Measurements from ENCODE around the gene TTC28. TPM values are rescaled to one million over a fixed set of nuclear protein-coding genes. Genes with fewer than 3 reads are reported as not detected.
"Not testable (repeated sequence)": the region's sequence is repeated elsewhere in the genome, so short reads cannot be mapped to it uniquely, and the experiment has no call there.

TTC28 gene
- 1 to 10 TPM; 4.2 to 5.4 TPM for total RNA-seq

GRCh38 chr22:28679611-28680287, at the start of gene TTC28:
Gene TTC28, minus strand, starts transcription at chr22:28679840. Its CDS starts 117 bp downstream, at chr22:28679723.
- H3K9me3 Mint-ChIP-seq; H3K27ac Mint-ChIP-seq; H3K36me3 Mint-ChIP-seq (ENCODE audit: insufficient read depth in 2 of 2); ATAC-seq (replicated peaks in 1 of 2): not testable (repeated sequence)
- H3K4me3 Mint-ChIP-seq: peak within 1 kb of the TSS; percentile 82 to 93
- DNase-seq: peak; percentile 34 to 38
- H3K27me3 Mint-ChIP-seq (ENCODE audit: low read depth): peaks cover 52% of the 10 kb centered on the region
- H3K4me1 Mint-ChIP-seq (ENCODE audit: low read depth): peaks cover 19% of the 10 kb centered on the region

DNA sequence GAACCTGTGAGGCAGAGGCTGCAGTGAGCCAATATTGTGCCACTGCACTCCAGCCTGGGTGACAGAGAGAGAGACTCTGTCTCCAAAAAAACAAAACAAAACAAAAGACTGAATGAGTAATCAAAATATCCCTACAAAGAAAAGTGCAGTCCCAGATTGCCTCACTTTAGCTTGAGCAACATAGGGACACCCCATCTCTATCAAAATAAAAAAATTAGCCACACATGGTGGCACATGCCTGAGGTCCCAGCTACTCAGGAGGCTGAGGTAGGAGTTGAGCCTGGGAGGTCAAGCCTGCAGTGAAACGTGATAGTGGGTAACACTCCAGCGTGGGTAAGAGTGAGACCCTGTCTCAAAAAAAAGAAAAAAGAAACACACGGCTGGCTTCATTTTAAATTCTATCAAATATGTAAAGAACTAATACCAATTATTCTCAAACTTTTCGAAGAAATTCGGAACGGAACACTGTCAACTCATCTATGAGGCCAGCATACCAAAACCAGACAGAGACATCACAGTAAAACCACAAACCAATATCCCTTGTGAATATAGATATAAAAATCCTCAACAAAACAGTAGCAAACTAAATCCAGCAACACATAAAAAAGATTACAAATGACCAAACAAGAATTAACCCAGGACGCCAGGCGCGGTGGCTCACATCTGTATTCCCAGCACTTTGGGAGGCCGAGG, 49.1 kb upstream of the TTC28 start:
- ATAC-seq (replicated peaks in 1 of 2) (no peak), DNase-seq (no peak)
- H3K4me1 Mint-ChIP-seq (ENCODE audit: low read depth): no peaks in the 10 kb centered on the region
- peaks cover 3 to 14% of the 10 kb centered on the region in 2 donors for H3K36me3 Mint-ChIP-seq (ENCODE audit: insufficient read depth in 2 of 2)
- no peaks in the 10 kb centered on the region for H3K9me3 Mint-ChIP-seq
- H3K27ac Mint-ChIP-seq: no peak overlapping the region
- no peak overlapping the region for H3K4me3 Mint-ChIP-seq
- H3K27me3 Mint-ChIP-seq (ENCODE audit: low read depth): no peaks in the 10 kb centered on the region

GRCh38 chr22:28728002-28728401, 48.4 kb upstream of the TTC28 start:
- ATAC-seq (replicated peaks in 1 of 2) (no peak), DNase-seq (no peak)
- Mint-ChIP-seq H3K4me3 (no peak overlapping the region), H3K36me3 (ENCODE audit: insufficient read depth in 2 of 2) (peaks cover 0 to 17% of the 10 kb centered on the region in 2 donors), H3K9me3 (no peaks in the 10 kb centered on the region), H3K27ac (peak overlapping the region; percentile 69), H3K27me3 (ENCODE audit: low read depth) (no peaks in the 10 kb centered on the region), H3K4me1 (ENCODE audit: low read depth) (no peaks in the 10 kb centered on the region)

DNA sequence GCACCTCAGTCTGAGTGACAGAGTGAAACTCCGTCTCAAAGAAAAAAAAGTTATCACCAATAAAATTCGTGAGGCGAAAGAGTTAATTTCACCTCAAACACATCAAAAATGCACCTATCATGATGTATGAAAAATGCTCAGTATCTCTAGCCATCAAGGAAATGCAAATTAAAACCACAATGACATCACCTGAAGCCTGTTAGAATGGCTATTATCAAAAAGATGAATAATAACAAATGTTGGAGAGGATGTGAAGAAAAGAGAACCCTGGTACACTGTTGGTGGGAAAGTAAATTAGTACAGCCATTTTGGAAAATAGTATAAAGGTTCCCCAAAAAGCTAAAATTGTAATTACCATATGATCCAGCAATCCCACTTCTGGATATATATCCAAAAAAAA, 38.4 kb upstream of the TTC28 start:
- Mint-ChIP-seq H3K27me3 (ENCODE audit: low read depth) (no peaks in the 10 kb centered on the region), H3K36me3 (ENCODE audit: insufficient read depth in 2 of 2) (peaks cover 2% of the 10 kb centered on the region in 2 donors), H3K4me1 (ENCODE audit: low read depth) (peaks cover 15% of the 10 kb centered on the region), H3K27ac (no peak overlapping the region), H3K9me3 (no peaks in the 10 kb centered on the region), H3K4me3 (no peak overlapping the region)
- ATAC-seq (replicated peaks in 1 of 2) (no peak), DNase-seq (no peak)

DNA sequence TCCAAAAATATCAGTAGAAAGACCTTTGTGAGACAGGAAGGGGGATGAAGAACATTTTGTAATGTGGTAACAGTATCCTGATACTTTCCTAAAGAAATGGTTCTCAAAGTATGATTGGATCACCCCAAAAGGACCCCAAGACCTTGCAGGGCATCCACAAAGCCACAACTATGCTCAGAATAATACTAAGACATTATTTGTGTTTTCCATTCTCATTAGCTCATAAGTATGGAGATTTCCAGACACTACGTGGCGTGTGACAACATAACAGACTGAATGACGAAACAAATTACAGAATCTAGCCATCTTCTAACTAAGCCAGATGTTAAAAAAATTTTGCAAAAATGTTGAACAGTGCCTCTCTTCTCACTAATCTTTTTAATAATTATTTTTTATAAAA, 37.0 kb upstream of the TTC28 start:
- H3K4me3 Mint-ChIP-seq: no peak overlapping the region
- peaks cover 15% of the 10 kb centered on the region for H3K4me1 Mint-ChIP-seq (ENCODE audit: low read depth)
- no peaks in the 10 kb centered on the region for H3K27me3 Mint-ChIP-seq (ENCODE audit: low read depth)
- peaks cover 1 to 2% of the 10 kb centered on the region in 2 donors for H3K36me3 Mint-ChIP-seq (ENCODE audit: insufficient read depth in 2 of 2)
- DNase-seq (no peak), ATAC-seq (replicated peaks in 1 of 2) (no peak)
- H3K27ac Mint-ChIP-seq: no peak overlapping the region
- no peaks in the 10 kb centered on the region for H3K9me3 Mint-ChIP-seq

DNA sequence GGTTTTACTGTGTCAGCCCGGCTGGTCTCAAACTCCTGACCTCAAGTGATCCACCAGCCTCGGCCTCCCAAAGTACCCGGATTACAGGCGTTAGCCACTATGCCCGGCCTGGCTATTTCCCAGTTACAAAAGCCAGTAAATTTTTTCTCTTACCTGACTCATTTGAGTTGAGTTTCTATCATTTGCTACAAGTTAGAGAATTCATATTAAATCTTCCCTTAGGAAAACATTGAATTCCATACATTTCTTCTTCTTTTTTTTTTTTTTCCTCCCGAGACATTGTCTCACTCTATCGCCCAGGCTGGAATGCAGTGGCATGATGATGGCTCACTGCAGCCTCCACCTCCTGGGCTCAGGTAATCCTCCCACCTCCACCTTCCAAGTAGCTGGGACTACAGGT, 36.0 kb upstream of the TTC28 start:
- Mint-ChIP-seq H3K4me1 (ENCODE audit: low read depth) (peaks cover 15% of the 10 kb centered on the region), H3K9me3 (no peaks in the 10 kb centered on the region), H3K36me3 (ENCODE audit: insufficient read depth in 2 of 2) (peaks cover 2 to 3% of the 10 kb centered on the region in 2 donors), H3K4me3 (no peak overlapping the region), H3K27ac (no peak overlapping the region), H3K27me3 (ENCODE audit: low read depth) (no peaks in the 10 kb centered on the region)
- ATAC-seq (replicated peaks in 1 of 2) (no peak), DNase-seq (no peak)

- Mint-ChIP-seq H3K27ac (no peak overlapping the region), H3K36me3 (ENCODE audit: insufficient read depth in 2 of 2) (peaks cover 2 to 5% of the 10 kb centered on the region in 2 donors), H3K9me3 (no peaks in the 10 kb centered on the region), H3K4me1 (ENCODE audit: low read depth) (peaks cover 15% of the 10 kb centered on the region), H3K27me3 (ENCODE audit: low read depth) (no peaks in the 10 kb centered on the region), H3K4me3 (no peak overlapping the region)
- no peak for DNase-seq
- ATAC-seq (replicated peaks in 1 of 2): peak; percentile 51 to 62
These were observed 34.5 kb upstream of the TTC28 start for GRCh38 chr22:28714043-28714628.

- no peak overlapping the region for H3K4me3 Mint-ChIP-seq
- no peak overlapping the region for H3K27ac Mint-ChIP-seq
- H3K4me1 Mint-ChIP-seq (ENCODE audit: low read depth): peaks cover 9% of the 10 kb centered on the region
- ATAC-seq (replicated peaks in 1 of 2): no peak
- no peak for DNase-seq
- peaks cover 2 to 4% of the 10 kb centered on the region in 2 donors for H3K36me3 Mint-ChIP-seq (ENCODE audit: insufficient read depth in 2 of 2)
- H3K9me3 Mint-ChIP-seq: no peaks in the 10 kb centered on the region
- H3K27me3 Mint-ChIP-seq (ENCODE audit: low read depth): no peaks in the 10 kb centered on the region
These were observed 32.5 kb upstream of the TTC28 start for GRCh38 chr22:28711820-28712777.

GRCh38 chr22:28711341-28711740, 31.7 kb upstream of the TTC28 start:
- peaks cover 2 to 4% of the 10 kb centered on the region in 2 donors for H3K36me3 Mint-ChIP-seq (ENCODE audit: insufficient read depth in 2 of 2)

DNA sequence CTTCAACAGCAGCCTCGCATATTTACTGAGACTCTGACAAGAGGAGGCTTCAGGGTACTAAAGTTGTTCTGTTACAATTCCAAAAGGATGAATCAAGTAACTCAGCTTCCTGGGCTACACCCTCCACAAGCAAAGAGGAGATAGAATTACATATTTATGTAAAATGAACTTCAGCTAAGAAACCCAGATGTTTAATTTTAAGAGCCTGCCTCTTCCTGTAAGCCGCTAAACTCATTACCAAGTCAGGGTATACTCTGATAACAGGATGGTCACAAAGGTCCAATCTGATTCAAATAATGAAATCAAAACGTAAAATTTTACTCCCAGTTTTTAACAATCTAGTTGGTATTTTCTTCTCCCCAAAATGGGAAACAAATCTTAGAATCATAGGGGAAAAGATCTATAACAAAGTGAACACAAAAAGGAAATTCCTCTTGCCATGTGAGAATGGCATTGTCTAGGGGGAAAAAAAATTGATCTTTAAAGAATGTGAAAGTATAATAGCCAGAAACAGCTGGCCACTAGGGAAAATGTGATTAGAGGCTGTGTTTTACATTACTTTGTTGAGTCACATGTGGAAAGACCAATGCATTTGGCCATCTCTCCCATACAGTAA, 31.0 kb upstream of the TTC28 start:
- DNase-seq (no peak), ATAC-seq (replicated peaks in 1 of 2) (no peak)
- H3K9me3 Mint-ChIP-seq: no peaks in the 10 kb centered on the region
- no peak overlapping the region for H3K4me3 Mint-ChIP-seq
- peaks cover 2 to 4% of the 10 kb centered on the region in 2 donors for H3K36me3 Mint-ChIP-seq (ENCODE audit: insufficient read depth in 2 of 2)
- peaks cover 9% of the 10 kb centered on the region for H3K4me1 Mint-ChIP-seq (ENCODE audit: low read depth)
- H3K27me3 Mint-ChIP-seq (ENCODE audit: low read depth): no peaks in the 10 kb centered on the region
- no peak overlapping the region for H3K27ac Mint-ChIP-seq

More at GRCh38 chr22:28711341-28711740, 31.7 kb upstream of the TTC28 start:
- H3K4me1 Mint-ChIP-seq (ENCODE audit: low read depth): peaks cover 9% of the 10 kb centered on the region
- no peak overlapping the region for H3K4me3 Mint-ChIP-seq
- DNase-seq (no peak), ATAC-seq (replicated peaks in 1 of 2) (no peak)
- no peaks in the 10 kb centered on the region for H3K9me3 Mint-ChIP-seq
- H3K27me3 Mint-ChIP-seq (ENCODE audit: low read depth): no peaks in the 10 kb centered on the region
- no peak overlapping the region for H3K27ac Mint-ChIP-seq

DNA sequence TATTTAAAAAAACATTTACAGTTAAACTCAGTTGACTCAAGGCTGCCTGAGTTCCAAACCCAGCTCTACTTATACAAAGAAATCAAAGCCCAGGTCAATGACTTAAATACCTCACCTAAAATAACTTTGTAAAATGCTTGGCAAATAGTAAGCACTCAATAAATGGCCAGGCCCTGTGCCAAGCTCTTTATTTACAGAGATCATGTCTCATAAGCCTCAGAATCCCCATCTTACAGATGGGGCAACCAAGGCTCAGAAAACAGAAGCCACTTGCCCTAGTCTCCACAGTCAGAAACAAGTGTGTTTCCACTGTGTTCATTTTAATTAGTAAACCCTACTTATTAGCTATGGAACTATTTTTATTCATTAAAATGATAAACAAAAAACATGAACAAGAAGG, 30.5 kb upstream of the TTC28 start:
- ATAC-seq (replicated peaks in 1 of 2): no peak
- peaks cover 9% of the 10 kb centered on the region for H3K4me1 Mint-ChIP-seq (ENCODE audit: low read depth)
- no peak for DNase-seq
- no peaks in the 10 kb centered on the region for H3K9me3 Mint-ChIP-seq
- H3K27ac Mint-ChIP-seq: no peak overlapping the region
- H3K4me3 Mint-ChIP-seq: no peak overlapping the region
- no peaks in the 10 kb centered on the region for H3K27me3 Mint-ChIP-seq (ENCODE audit: low read depth)
- H3K36me3 Mint-ChIP-seq (ENCODE audit: insufficient read depth in 2 of 2): peaks cover 2 to 4% of the 10 kb centered on the region in 2 donors

DNA sequence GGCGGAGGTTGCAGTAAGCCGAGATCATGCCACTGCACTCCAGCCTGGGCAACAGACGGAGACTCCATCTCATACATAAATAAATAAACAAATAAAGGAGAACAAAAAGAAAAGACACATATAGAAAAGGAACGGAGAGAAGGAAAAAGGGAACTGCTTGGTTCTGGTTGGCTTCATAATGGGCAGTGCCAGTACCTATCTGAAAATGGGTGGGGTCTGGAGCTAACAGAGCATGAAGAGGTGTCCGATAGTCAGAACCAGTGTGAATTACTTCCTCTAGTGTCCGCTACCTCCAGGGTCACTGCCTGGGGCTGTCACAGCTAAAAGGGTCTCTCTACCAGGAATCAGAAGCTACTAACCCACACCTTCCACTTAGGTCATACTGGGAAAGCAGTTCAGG, 27.2 kb upstream of the TTC28 start:
- Mint-ChIP-seq H3K9me3 (no peaks in the 10 kb centered on the region), H3K27me3 (ENCODE audit: low read depth) (no peaks in the 10 kb centered on the region), H3K36me3 (ENCODE audit: insufficient read depth in 2 of 2) (peaks cover 0 to 4% of the 10 kb centered on the region in 2 donors), H3K4me3 (no peak overlapping the region), H3K4me1 (ENCODE audit: low read depth) (no peaks in the 10 kb centered on the region), H3K27ac (no peak overlapping the region)
- DNase-seq: no peak
- no peak for ATAC-seq (replicated peaks in 1 of 2)

All from activated T-cell treated with anti-CD3 and anti-CD28 coated beads, Interleukin-2, amount 50 U/mL, for 72 hours (primary cell).